ENCODE measurements around the gene ECEL1.

The ECEL1 gene

DNA sequence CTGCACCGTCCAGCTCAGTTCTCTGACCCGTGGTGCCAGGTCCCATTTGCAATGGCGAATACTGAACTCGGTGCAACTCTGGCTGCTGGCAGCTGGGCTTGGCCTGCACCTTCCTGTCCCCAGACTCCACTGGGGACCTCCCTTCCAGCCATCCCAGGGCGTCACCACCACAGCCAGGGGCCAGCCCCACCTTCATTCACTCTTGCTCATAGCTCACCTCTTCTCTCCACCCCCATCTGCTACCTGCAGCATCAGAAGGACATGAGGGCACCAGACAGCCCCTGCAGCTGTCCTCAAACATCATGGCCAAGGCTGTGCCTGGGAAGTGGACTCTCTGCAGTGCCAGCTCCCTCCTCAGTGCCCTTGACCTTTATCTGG is 47.9 kb downstream of the ECEL1 start:
- TF ChIP-seq YY1 (IDR thresholded peaks at IDR 0.05; ENCODE audit: insufficient read depth, insufficient read length): no peak
- TF ChIP-seq ZNF274 (IDR thresholded peaks at IDR 0.05; ENCODE audit: low read depth, low read length): no peak
- no peak for TF ChIP-seq SUZ12 (IDR thresholded peaks at IDR 0.05; ENCODE audit: extremely low read depth, insufficient read depth, insufficient read length)
- H3K9ac ChIP-seq (ENCODE audit: insufficient read length, low read depth): no peak overlapping the region
- H3K9me3 ChIP-seq (ENCODE audit: insufficient read depth, low read length): no peaks in the 10 kb centered on the region
- peaks cover 18% of the 10 kb centered on the region for H3K4me1 ChIP-seq (ENCODE audit: insufficient read depth, insufficient read length)
- H3K4me3 ChIP-seq (ENCODE audit: insufficient read length, low read depth): no peak overlapping the region
- H3K36me3 ChIP-seq (ENCODE audit: insufficient read depth, insufficient read length, low read length): no peaks in the 10 kb centered on the region
- H3K27me3 ChIP-seq (ENCODE audit: insufficient read depth, insufficient read length): no peaks in the 10 kb centered on the region
- DNase-seq (ENCODE audit: low read depth, low spot score): no peak

- Histone ChIP-seq H3K9me3 (ENCODE audit: insufficient read depth, low read length) (no peaks in the 10 kb centered on the region), H3K9ac (ENCODE audit: insufficient read length, low read depth) (peak overlapping the region; percentile 21), H3K4me1 (ENCODE audit: insufficient read depth, insufficient read length) (peaks cover 13% of the 10 kb centered on the region), H3K27me3 (ENCODE audit: insufficient read depth, insufficient read length) (no peaks in the 10 kb centered on the region), H3K4me3 (ENCODE audit: insufficient read length, low read depth) (no peak overlapping the region), H3K36me3 (ENCODE audit: insufficient read depth, insufficient read length, low read length) (no peaks in the 10 kb centered on the region)
- TF ChIP-seq ZNF274 (IDR thresholded peaks at IDR 0.05; ENCODE audit: low read depth, low read length): no peak
- no peak for DNase-seq (ENCODE audit: low read depth, low spot score)
Measured at GRCh38 chr2:232438951-232439757, 48.5 kb downstream of the ECEL1 start.

GRCh38 chr2:232438091-232438490 is 49.5 kb downstream of the ECEL1 start:
- no peak for TF ChIP-seq ZNF274 (IDR thresholded peaks at IDR 0.05; ENCODE audit: low read depth, low read length)
- no peak for TF ChIP-seq YY1 (IDR thresholded peaks at IDR 0.05; ENCODE audit: insufficient read depth, insufficient read length)
- no peak for TF ChIP-seq SUZ12 (IDR thresholded peaks at IDR 0.05; ENCODE audit: extremely low read depth, insufficient read depth, insufficient read length)

GRCh38 chr2:232437195-232437571 is 50.5 kb downstream of the ECEL1 start:
- Histone ChIP-seq H3K9me3 (ENCODE audit: insufficient read depth, low read length) (no peaks in the 10 kb centered on the region), H3K9ac (ENCODE audit: insufficient read length, low read depth) (no peak overlapping the region), H3K36me3 (ENCODE audit: insufficient read depth, insufficient read length, low read length) (no peaks in the 10 kb centered on the region), H3K4me3 (ENCODE audit: insufficient read length, low read depth) (no peak overlapping the region), H3K27me3 (ENCODE audit: insufficient read depth, insufficient read length) (no peaks in the 10 kb centered on the region), H3K4me1 (ENCODE audit: insufficient read depth, insufficient read length) (peaks cover 16% of the 10 kb centered on the region)
- no peak for DNase-seq (ENCODE audit: low read depth, low spot score)
- TF ChIP-seq YY1 (IDR thresholded peaks at IDR 0.05; ENCODE audit: insufficient read depth, insufficient read length) (no peak), ZNF274 (IDR thresholded peaks at IDR 0.05; ENCODE audit: low read depth, low read length) (no peak), SUZ12 (IDR thresholded peaks at IDR 0.05; ENCODE audit: extremely low read depth, insufficient read depth, insufficient read length) (no peak)

More at GRCh38 chr2:232438091-232438490, 49.5 kb downstream of the ECEL1 start:
- no peaks in the 10 kb centered on the region for H3K27me3 ChIP-seq (ENCODE audit: insufficient read depth, insufficient read length)
- H3K4me1 ChIP-seq (ENCODE audit: insufficient read depth, insufficient read length): peaks cover 12% of the 10 kb centered on the region
- H3K9me3 ChIP-seq (ENCODE audit: insufficient read depth, low read length): no peaks in the 10 kb centered on the region
- no peak for DNase-seq (ENCODE audit: low read depth, low spot score)
- no peak overlapping the region for H3K4me3 ChIP-seq (ENCODE audit: insufficient read length, low read depth)
- H3K9ac ChIP-seq (ENCODE audit: insufficient read length, low read depth): peak overlapping the region; percentile 10
- H3K36me3 ChIP-seq (ENCODE audit: insufficient read depth, insufficient read length, low read length): no peaks in the 10 kb centered on the region

DNA sequence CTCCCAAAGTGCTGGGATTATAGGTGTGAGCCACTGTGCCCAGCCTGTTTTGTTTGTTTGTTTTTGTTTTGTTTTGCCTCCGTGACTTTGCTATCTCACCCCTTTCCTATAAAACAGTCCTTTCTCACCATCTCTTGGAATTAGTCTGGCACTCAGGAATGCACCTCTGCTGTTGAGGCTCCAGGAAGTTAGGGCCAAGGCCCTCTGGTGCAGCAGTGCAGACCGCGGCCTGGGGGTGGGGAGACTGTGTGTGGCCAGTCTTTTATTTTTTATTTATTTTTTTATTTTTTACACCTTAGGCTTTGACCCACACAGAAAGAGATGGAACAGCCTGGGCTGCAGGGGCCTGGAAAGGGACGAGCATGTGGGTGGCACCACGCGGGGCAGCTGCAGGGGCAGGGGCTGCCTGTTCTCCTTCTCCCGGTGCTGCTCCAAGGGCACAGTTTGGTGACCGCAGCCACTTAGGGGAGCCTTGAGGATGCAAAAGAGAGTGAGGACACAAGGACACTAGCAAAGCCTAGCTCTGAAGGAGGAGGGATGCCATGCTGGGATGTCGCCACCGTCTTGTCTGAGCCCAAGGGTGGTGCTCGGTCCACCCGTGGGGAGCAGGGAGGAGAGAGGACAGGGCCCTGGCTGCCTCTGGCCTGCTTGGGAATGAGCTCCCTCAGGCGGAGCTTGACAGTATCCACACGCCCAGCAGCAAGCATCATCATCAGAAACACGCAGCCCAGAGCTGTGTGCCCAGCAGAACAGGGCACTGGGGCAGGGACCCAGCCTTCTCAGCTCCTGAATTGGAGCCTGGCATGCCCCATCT is 51.0 kb downstream of the ECEL1 start:
- Histone ChIP-seq H3K36me3 (ENCODE audit: insufficient read depth, insufficient read length, low read length) (no peaks in the 10 kb centered on the region), H3K4me1 (ENCODE audit: insufficient read depth, insufficient read length) (peaks cover 16% of the 10 kb centered on the region), H3K9me3 (ENCODE audit: insufficient read depth, low read length) (no peaks in the 10 kb centered on the region), H3K4me3 (ENCODE audit: insufficient read length, low read depth) (no peak overlapping the region), H3K27me3 (ENCODE audit: insufficient read depth, insufficient read length) (no peaks in the 10 kb centered on the region), H3K9ac (ENCODE audit: insufficient read length, low read depth) (no peak overlapping the region)
- no peak for DNase-seq (ENCODE audit: low read depth, low spot score)
- TF ChIP-seq YY1 (IDR thresholded peaks at IDR 0.05; ENCODE audit: insufficient read depth, insufficient read length): no peak
- TF ChIP-seq ZNF274 (IDR thresholded peaks at IDR 0.05; ENCODE audit: low read depth, low read length): no peak
- no peak for TF ChIP-seq SUZ12 (IDR thresholded peaks at IDR 0.05; ENCODE audit: extremely low read depth, insufficient read depth, insufficient read length)

DNA sequence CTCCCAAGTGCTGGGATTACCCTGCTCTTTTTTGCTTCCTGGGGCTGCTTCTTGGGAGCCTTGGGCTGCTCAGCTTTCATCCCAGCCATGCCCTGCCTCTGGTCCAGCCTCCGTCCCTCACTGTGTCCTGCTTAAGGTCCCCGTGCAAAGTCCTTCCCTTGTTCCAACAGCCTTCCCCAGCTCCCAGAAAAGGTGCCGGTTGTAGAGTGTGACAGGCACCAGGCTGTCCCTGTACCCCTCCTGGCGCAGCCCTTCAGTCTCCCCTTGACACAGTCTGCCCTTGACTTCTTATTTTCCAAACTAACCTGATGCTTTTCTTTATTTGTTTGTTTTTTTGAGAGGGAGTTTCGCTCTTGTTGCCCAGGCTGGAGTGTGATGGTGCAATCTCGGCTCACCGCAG is 51.8 kb downstream of the ECEL1 start:
- H3K9ac ChIP-seq (ENCODE audit: insufficient read length, low read depth): peak overlapping the region; percentile 32
- H3K4me3 ChIP-seq (ENCODE audit: insufficient read length, low read depth): no peak overlapping the region
- no peaks in the 10 kb centered on the region for H3K36me3 ChIP-seq (ENCODE audit: insufficient read depth, insufficient read length, low read length)
- TF ChIP-seq ZNF274 (IDR thresholded peaks at IDR 0.05; ENCODE audit: low read depth, low read length): no peak
- TF ChIP-seq YY1 (IDR thresholded peaks at IDR 0.05; ENCODE audit: insufficient read depth, insufficient read length): no peak
- no peak for TF ChIP-seq SUZ12 (IDR thresholded peaks at IDR 0.05; ENCODE audit: extremely low read depth, insufficient read depth, insufficient read length)
- H3K27me3 ChIP-seq (ENCODE audit: insufficient read depth, insufficient read length): no peaks in the 10 kb centered on the region
- DNase-seq (ENCODE audit: low read depth, low spot score): no peak
- peaks cover 16% of the 10 kb centered on the region for H3K4me1 ChIP-seq (ENCODE audit: insufficient read depth, insufficient read length)
- no peaks in the 10 kb centered on the region for H3K9me3 ChIP-seq (ENCODE audit: insufficient read depth, low read length)

DNA sequence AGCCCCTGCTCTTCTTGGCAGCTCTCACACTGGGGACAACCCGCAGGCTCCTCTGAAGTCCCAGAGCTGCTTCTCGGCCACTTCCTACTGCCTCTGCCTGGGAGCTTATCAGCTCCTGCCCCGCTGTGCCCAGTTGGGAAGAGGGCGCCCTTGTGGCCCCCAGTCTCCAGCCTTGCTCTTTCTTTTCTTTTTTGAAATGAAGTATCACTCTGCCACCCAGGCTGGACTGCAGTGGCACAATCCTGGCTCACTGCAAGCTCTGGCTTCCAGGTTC is 52.3 kb downstream of the ECEL1 start:
- Histone ChIP-seq H3K4me3 (ENCODE audit: insufficient read length, low read depth) (no peak overlapping the region), H3K27me3 (ENCODE audit: insufficient read depth, insufficient read length) (no peaks in the 10 kb centered on the region), H3K4me1 (ENCODE audit: insufficient read depth, insufficient read length) (peaks cover 16% of the 10 kb centered on the region), H3K36me3 (ENCODE audit: insufficient read depth, insufficient read length, low read length) (no peaks in the 10 kb centered on the region), H3K9me3 (ENCODE audit: insufficient read depth, low read length) (no peaks in the 10 kb centered on the region), H3K9ac (ENCODE audit: insufficient read length, low read depth) (no peak overlapping the region)
- no peak for DNase-seq (ENCODE audit: low read depth, low spot score)
- no peak for TF ChIP-seq SUZ12 (IDR thresholded peaks at IDR 0.05; ENCODE audit: extremely low read depth, insufficient read depth, insufficient read length)
- TF ChIP-seq ZNF274 (IDR thresholded peaks at IDR 0.05; ENCODE audit: low read depth, low read length): no peak
- TF ChIP-seq YY1 (IDR thresholded peaks at IDR 0.05; ENCODE audit: insufficient read depth, insufficient read length): no peak

Data from NT2/D1 (cell line).